NCI-H460 (cell line): ENCODE measurements around the gene TOPBP1. TPM values are rescaled to one million over a fixed set of nuclear protein-coding genes. Genes with fewer than 3 reads are reported as not detected.
"Not testable (repeated sequence)": the region's sequence is repeated elsewhere in the genome, so short reads cannot be mapped to it uniquely, and the experiment has no call there.

ENCODE experiments used
- DNase-seq: peaks from one replicate; pipeline ENCODE4 v3.0.0-alpha.2; 2016; ENCODE audit warnings: low read depth; ENCODE audit errors: extremely low read depth
- total RNA-seq: library from RNA; depleted of rRNA; stranded (reverse); fragments of >200 nt; shearing (Covaris generic); gene quantifications from 2 replicates; pipeline ENCODE4 v1.2.3, GENCODE V29; 2014

TOPBP1 gene
- total RNA-seq, 1 experiment from 2014 or later = 33.1 TPM

- DNase-seq = no peak
Measured at GRCh38 chr3:133675631-133676335, 14.0 kb upstream of the TOPBP1 start.

GRCh38 chr3:133674290-133674919 lies 12.7 kb upstream of the TOPBP1 start:
- no peak for DNase-seq

- DNase-seq = no peak
Measured at GRCh38 chr3:133673746-133674145, 12.0 kb upstream of the TOPBP1 start.

- DNase-seq = no peak
Measured at GRCh38 chr3:133672461-133672860, 10.7 kb upstream of the TOPBP1 start.

GRCh38 chr3:133670525-133670995 lies 8.8 kb upstream of the TOPBP1 start:
- DNase-seq = no peak

- no peak for DNase-seq
Measured at GRCh38 chr3:133669949-133670524, 8.3 kb upstream of the TOPBP1 start.

- no peak for DNase-seq
Measured at GRCh38 chr3:133667118-133667517, 5.4 kb upstream of the TOPBP1 start.

DNA sequence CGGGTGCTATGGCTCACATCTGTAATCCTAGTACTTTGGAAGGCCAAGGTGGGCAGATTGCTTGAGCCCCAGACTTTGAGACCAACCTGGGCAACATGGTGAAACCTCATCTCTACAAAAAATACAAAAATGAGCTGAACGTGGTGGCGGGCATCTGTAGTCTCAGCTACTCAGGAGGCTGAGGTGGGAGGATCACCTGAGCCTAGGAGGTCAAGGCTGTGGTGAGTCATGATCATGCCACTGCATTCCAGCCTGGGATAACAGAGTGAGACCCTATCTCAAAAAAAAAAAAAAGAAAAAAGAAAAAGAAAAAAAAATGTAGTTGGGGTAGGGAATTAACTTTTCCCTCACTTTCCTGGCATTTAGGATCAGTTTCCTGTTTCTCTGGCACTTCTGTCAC lies 3.4 kb upstream of the TOPBP1 start:
- DNase-seq = not testable (repeated sequence)

- peak; percentile 49 for DNase-seq
Measured at GRCh38 chr3:133663569-133664313, 2.0 kb upstream of the TOPBP1 start.

- no peak for DNase-seq
Measured at GRCh38 chr3:133662278-133662651, 524 bp upstream of the TOPBP1 start.

DNA sequence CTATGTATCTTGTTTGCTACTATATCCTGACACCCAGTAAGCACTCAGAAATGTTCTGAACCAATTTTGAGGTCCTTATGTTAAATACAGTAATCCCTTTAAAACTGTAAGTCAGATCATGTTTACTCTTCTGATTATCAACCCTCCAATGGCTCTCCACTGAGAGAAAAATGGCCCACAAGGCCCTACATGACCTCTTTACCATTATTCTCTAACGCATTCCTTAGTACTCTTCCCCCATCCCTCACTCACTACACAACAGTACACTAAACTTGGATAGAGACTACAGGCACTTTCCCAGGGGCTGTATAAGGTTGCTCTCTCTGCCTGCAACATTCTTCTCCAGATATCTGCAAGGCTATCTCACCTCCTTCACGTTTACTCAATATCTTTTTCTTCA lies 1.9 kb downstream of the TOPBP1 start:
- no peak for DNase-seq

- no peak for DNase-seq
Measured at GRCh38 chr3:133655731-133656515, 5.8 kb downstream of the TOPBP1 start.

DNA sequence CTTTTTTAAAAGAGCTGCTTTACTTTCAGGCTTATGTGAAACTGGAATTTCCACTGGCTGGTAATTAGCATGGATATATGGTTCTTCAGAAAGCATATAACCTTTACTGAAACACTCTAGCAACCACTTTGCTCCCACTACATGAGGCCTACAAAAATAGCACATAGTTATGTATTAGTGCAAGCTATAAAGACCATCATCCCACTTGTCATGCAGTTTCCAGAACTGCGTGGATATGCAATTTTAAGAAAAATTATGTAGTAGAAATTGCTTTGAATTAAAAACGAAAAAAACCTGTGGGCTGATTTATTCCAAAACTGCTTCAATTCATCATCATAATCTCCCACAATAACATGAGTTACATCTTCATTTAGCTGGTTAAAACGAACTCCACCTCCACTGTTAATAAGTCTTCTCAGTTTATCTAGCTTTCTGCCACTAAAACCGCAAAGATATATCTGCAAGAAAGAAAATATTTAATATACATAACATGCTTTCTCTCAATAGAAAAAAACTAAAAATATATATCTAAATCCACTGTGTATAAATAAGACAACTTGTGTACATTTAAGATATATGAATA lies 12.2 kb downstream of the TOPBP1 start:
- DNase-seq = no peak

DNA sequence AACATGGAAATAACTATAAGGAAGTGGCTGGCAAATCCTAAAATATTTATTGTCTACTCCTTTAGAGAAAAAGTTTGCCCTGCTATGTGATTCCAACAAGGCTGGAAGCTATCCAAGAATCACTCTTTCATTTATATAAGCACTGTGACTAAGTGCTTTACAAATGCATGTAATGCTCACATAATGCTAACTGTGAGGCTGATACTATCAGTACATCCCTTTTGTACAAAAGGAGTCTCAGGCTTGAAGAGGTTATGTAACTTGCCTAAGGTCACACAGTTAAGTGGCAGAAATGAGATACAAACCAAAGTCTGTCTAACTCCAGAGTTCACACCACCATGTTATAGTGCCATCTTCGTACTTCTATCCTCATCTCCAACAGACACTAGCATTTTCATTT lies 17.0 kb downstream of the TOPBP1 start:
- peak; percentile 87 for DNase-seq

- no peak for DNase-seq
Measured at GRCh38 chr3:133643611-133644010, 18.1 kb downstream of the TOPBP1 start.

GRCh38 chr3:133641254-133641653 lies 20.5 kb downstream of the TOPBP1 start:
- DNase-seq = no peak

DNA sequence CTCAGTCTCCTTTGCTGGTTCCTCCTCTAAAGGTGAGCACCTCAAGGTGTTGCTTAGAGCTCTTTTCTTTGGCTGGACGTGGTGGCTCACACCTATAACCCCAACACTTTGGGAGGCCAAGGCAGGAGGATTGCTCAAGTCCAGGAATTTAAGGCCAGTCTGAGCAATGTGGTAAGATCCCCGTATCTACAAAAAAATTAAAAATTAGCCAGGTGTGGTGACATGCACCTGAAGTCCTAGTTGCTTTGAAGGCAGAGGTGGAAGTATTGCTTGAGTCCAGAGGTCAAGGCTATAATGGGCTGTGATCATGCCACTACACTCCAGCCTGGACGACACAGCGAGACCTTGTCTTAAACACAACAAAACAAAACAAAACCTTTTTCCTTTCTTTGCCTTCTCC lies 28.3 kb downstream of the TOPBP1 start:
- DNase-seq = no peak

- DNase-seq = no peak
Measured at GRCh38 chr3:133629146-133629545, 32.6 kb downstream of the TOPBP1 start.

DNA sequence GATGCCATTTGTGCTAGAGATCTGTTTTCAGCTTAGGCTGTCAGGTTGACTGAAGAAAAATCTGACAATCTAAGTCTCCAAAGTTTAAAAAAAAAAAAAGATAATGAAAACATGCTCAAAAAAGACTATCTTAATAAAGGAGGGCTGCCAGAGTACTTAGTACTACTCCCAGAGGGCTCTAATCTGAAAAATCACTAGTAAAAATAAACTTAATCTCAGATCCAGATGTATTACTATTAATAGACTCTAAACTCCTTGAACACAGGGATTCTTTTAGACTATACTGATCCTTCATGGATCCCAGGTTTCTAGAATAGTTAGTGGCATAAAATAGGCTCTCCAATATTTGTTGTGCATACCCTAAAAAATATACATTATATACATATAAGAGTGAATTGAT lies 34.0 kb downstream of the TOPBP1 start:
- no peak for DNase-seq
